CD14-positive monocyte (primary cell): ENCODE data around the gene SLCO4C1. TPM values are rescaled to one million over a fixed set of nuclear protein-coding genes. Genes with fewer than 3 reads are reported as not detected.

Source experiments
- DNase-seq, 3 donors: peaks; one replicate each; pipeline ENCODE4 v3.0.0-alpha.2; 2011 to 2022
- H2AFZ ChIP-seq: 2 replicates; pipeline ENCODE4 v1.6.0; 2012; ENCODE audit warnings: mild to moderate bottlenecking, low read depth, low read length, inconsistent platforms; ENCODE audit not compliant: insufficient read depth, poor library complexity, severe bottlenecking
- H3K27ac ChIP-seq, 2 donors: 1 replicate in 1 of 2; 2 replicates in 1 of 2; pipeline ENCODE4 v1.5.1; 2012 to 2013; ENCODE audit warnings: low read length in 2 of 2, control low read depth in 1 of 2, inconsistent platforms in 1 of 2, low read depth in 1 of 2, mild to moderate bottlenecking in 1 of 2
- H3K27me3 ChIP-seq, 2 donors: one replicate each; pipeline versions ENCODE4 v1.6.0 to v1.6.1; 2011 to 2013; ENCODE audit warnings: low read length in 2 of 2; ENCODE audit not compliant: control insufficient read depth in 2 of 2, insufficient read depth in 2 of 2
- H3K36me3 ChIP-seq, 2 donors: replicated peaks in 1 of 2; 1 replicate in 1 of 2; 2 replicates in 1 of 2; pipeline versions ENCODE4 v1.5.1 to v1.6.1; 2012 to 2013; ENCODE audit warnings: low read length in 2 of 2, control low read depth in 1 of 2, inconsistent platforms in 1 of 2, mild to moderate bottlenecking in 1 of 2; ENCODE audit not compliant: insufficient read depth in 2 of 2, control insufficient read depth in 1 of 2
- H3K4me1 ChIP-seq, 2 donors: 1 replicate in 1 of 2; 2 replicates in 1 of 2; pipeline versions ENCODE4 v1.5.1 to v1.6.1; 2012 to 2013; ENCODE audit warnings: low read length in 2 of 2, control low read depth in 1 of 2, inconsistent platforms in 1 of 2, mild to moderate bottlenecking in 1 of 2, moderate library complexity in 1 of 2; ENCODE audit not compliant: insufficient read depth in 2 of 2, control insufficient read depth in 1 of 2
- H3K4me2 ChIP-seq: replicated peaks from 2 replicates; pipeline ENCODE3; 2012; ENCODE audit warnings: low read length, moderate library complexity, mild to moderate bottlenecking; ENCODE audit not compliant: poor library complexity, severe bottlenecking; ENCODE audit errors: extremely low read depth
- H3K4me3 ChIP-seq, 3 experiments: fragments of 200-600 bp in 1 of 3; sonication (generic) in 1 of 3; replicated peaks in 1 of 3; 1 replicate in 2 of 3; 2 replicates in 1 of 3; pipeline ENCODE4 v1.5.1; 2011 to 2013; ENCODE audit warnings: low read length in 3 of 3, mild to moderate bottlenecking in 3 of 3, control low read depth in 2 of 3, low read depth in 2 of 3, inconsistent platforms in 1 of 3, moderate library complexity in 1 of 3
- H3K79me2 ChIP-seq: 2 replicates; pipeline ENCODE4 v1.6.0; 2012; ENCODE audit warnings: mild to moderate bottlenecking, control low read depth, inconsistent platforms, low read length, moderate library complexity; ENCODE audit not compliant: insufficient read depth
- H3K9ac ChIP-seq: 2 replicates; pipeline ENCODE4 v1.6.0; 2017; ENCODE audit warnings: low read length, mild to moderate bottlenecking; ENCODE audit not compliant: insufficient read depth, poor library complexity, severe bottlenecking
- H3K9me3 ChIP-seq, 2 donors: replicated peaks in 1 of 2; 1 replicate in 1 of 2; 2 replicates in 1 of 2; pipeline versions ENCODE4 v1.5.1 to v1.6.1; 2012 to 2013; ENCODE audit warnings: low read length in 2 of 2, control low read depth in 1 of 2; ENCODE audit not compliant: control insufficient read depth in 1 of 2, insufficient read depth in 1 of 2
- H4K20me1 ChIP-seq: 2 replicates; pipeline ENCODE4 v1.6.0; 2012; ENCODE audit warnings: mild to moderate bottlenecking, low read length, control low read depth, moderate library complexity; ENCODE audit not compliant: insufficient read depth
- H3K27ac Mint-ChIP-seq, 7 donors: one replicate each; pipeline ENCODE4 v1.8.0; 2020; ENCODE audit warnings: mild to moderate bottlenecking in 7 of 7, mixed read lengths in 7 of 7, moderate library complexity in 6 of 7, inconsistent platforms in 2 of 7
- H3K27me3 Mint-ChIP-seq, 3 donors: one replicate each; pipeline ENCODE4 v1.8.0; 2021 to 2022; ENCODE audit warnings: low read depth in 3 of 3, mild to moderate bottlenecking in 3 of 3, mixed read lengths in 3 of 3, moderate library complexity in 3 of 3, inconsistent platforms in 1 of 3
- H3K36me3 Mint-ChIP-seq, 2 donors: one replicate each; pipeline ENCODE4 v1.8.0; 2020; ENCODE audit warnings: mixed read lengths in 2 of 2, inconsistent platforms in 1 of 2, mild to moderate bottlenecking in 1 of 2
- H3K4me1 Mint-ChIP-seq: one replicate; pipeline ENCODE4 v1.8.0; 2020; ENCODE audit warnings: mild to moderate bottlenecking, mixed read lengths
- H3K4me3 Mint-ChIP-seq, 2 donors: one replicate each; pipeline ENCODE4 v1.8.0; 2020; ENCODE audit warnings: mild to moderate bottlenecking in 2 of 2, mixed read lengths in 2 of 2, moderate library complexity in 1 of 2
- H3K9me3 Mint-ChIP-seq, 7 donors: one replicate each; pipeline ENCODE4 v1.8.0; 2020 to 2022; ENCODE audit warnings: mixed read lengths in 7 of 7, mild to moderate bottlenecking in 6 of 7, moderate library complexity in 6 of 7, inconsistent platforms in 2 of 7
- WGBS: methylation state at CpG from one replicate; pipeline ENCODE4 v1.1.5; 2013; ENCODE audit warnings: missing lambda C conversion rate; ENCODE audit not compliant: insufficient coverage; 5-methylcytosine and 5-hydroxymethylcytosine counted together
- intact Hi-C, 2 donors: fragments of 100-400 bp; cut with micrococcal nuclease; formaldehyde crosslinking; loops; one replicate each; pipeline versions ENCODE4 v1.15.0 to v1.15.1; 2023
- polyA plus RNA-seq, 3 donors: library from polyadenylated mRNA; depleted of rRNA in 1 of 3; unstranded in 2 of 3; stranded (reverse) in 1 of 3; fragments of 300-500 nt in 2 of 3; fragments of >200 nt in 1 of 3; fragmentation: Illumina TruSeq in 2 of 3; gene quantifications; 1 replicate in 2 of 3; 2 replicates in 1 of 3; pipeline ENCODE4 v1.2.3, GENCODE V29; 2012 to 2021
- TF ChIP-seq, protein P1 (sequence below): fragments of 200-600 bp; IDR thresholded peaks from one replicate; pipeline ENCODE4 v1.8.0; 2022; ENCODE audit warnings: antibody characterized with exemption, mild to moderate bottlenecking

The SLCO4C1 gene
- polyA plus RNA-seq, 3 donors, result 1.8 to 3.9 (median 2.4) TPM

GRCh38 chr5:102270036-102270435, 26.0 kb downstream of the SLCO4C1 start:
- Histone ChIP-seq H3K9me3 (peaks cover 0 to 21% of the 10 kb centered on the region in 2 donors), H3K27me3 (no peaks in the 10 kb centered on the region), H3K4me1 (no peaks in the 10 kb centered on the region), H4K20me1 (no peaks in the 10 kb centered on the region), H3K27ac (no peak overlapping the region), H3K79me2 (peaks cover 30% of the 10 kb centered on the region), H3K36me3 (peaks cover 17 to 27% of the 10 kb centered on the region in 2 donors), H3K4me3 (no peak overlapping the region), H3K9ac (no peak overlapping the region), H2AFZ (no peak overlapping the region), H3K4me2 (no peak overlapping the region)
- Mint-ChIP-seq H3K4me1 (peaks cover 6% of the 10 kb centered on the region), H3K9me3 (peaks cover 8 to 30% (median 23%) of the 10 kb centered on the region in 7 donors), H3K27me3 (no peaks in the 10 kb centered on the region), H3K4me3 (no peak overlapping the region), H3K27ac (no peak overlapping the region), H3K36me3 (peaks cover 29 to 43% of the 10 kb centered on the region in 2 donors)
- intact Hi-C loops, result no loop called here
- TF ChIP-seq, protein P1, sequence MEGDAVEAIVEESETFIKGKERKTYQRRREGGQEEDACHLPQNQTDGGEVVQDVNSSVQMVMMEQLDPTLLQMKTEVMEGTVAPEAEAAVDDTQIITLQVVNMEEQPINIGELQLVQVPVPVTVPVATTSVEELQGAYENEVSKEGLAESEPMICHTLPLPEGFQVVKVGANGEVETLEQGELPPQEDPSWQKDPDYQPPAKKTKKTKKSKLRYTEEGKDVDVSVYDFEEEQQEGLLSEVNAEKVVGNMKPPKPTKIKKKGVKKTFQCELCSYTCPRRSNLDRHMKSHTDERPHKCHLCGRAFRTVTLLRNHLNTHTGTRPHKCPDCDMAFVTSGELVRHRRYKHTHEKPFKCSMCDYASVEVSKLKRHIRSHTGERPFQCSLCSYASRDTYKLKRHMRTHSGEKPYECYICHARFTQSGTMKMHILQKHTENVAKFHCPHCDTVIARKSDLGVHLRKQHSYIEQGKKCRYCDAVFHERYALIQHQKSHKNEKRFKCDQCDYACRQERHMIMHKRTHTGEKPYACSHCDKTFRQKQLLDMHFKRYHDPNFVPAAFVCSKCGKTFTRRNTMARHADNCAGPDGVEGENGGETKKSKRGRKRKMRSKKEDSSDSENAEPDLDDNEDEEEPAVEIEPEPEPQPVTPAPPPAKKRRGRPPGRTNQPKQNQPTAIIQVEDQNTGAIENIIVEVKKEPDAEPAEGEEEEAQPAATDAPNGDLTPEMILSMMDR, result no peak
- DNase-seq, result no peak

DNA sequence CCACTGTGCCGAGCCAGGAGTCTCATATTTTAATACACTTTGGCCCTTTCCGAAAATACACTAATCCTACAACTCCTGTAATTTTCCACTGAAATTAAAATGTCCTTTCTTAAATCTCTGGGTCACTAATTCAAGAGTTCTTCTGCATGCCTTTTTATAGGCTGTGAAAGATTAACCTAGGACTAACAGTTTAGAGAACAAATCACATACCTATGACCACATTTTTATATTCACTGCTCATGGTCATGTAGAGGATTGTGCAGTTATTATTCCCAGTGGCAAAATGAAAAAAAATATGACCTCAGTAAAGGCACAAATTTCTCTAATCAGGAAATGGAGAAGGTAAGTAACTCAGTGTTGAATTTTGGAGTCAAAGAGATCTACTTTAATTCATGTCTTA, 33.4 kb downstream of the SLCO4C1 start:
- H3K4me1 Mint-ChIP-seq, result no peaks in the 10 kb centered on the region
- H3K27ac Mint-ChIP-seq, result no peak overlapping the region
- DNase-seq, result no peak
- no peak overlapping the region for H3K4me3 Mint-ChIP-seq
- peaks cover 0 to 10% (median 8%) of the 10 kb centered on the region in 7 donors for H3K9me3 Mint-ChIP-seq
- 100% methylated on average over 1 of the region's 2 CpGs for WGBS
- intact Hi-C loops, result no loop called here
- H3K27ac ChIP-seq, result no peak overlapping the region
- H4K20me1 ChIP-seq, result no peaks in the 10 kb centered on the region
- no peak overlapping the region for H2AFZ ChIP-seq
- TF ChIP-seq, protein P1, result no peak
- H3K4me2 ChIP-seq, result no peak overlapping the region
- no peaks in the 10 kb centered on the region for H3K27me3 Mint-ChIP-seq
- H3K9ac ChIP-seq, result no peak overlapping the region
- H3K36me3 Mint-ChIP-seq, result peaks cover 30 to 38% of the 10 kb centered on the region in 2 donors
- H3K79me2 ChIP-seq, result no peaks in the 10 kb centered on the region
- H3K4me1 ChIP-seq, result no peaks in the 10 kb centered on the region
- H3K27me3 ChIP-seq, result no peaks in the 10 kb centered on the region
- H3K4me3 ChIP-seq, result no peak overlapping the region
- peaks cover 22 to 42% of the 10 kb centered on the region in 2 donors for H3K36me3 ChIP-seq
- H3K9me3 ChIP-seq, result no peaks in the 10 kb centered on the region
